T47D (cell line): ENCODE measurements around the gene IRF2.
A peak's percentile ranks its signal among the peaks of the same experiment; 100 is the strongest.
"Not testable (repeated sequence)": the region's sequence is repeated elsewhere in the genome, so short reads cannot be mapped to it uniquely, and the experiment has no call there.

Source experiments
- DNase-seq, 2 experiments: peaks; one replicate each; pipeline versions ENCODE4 v3.0.0 to v3.0.0-alpha.2; 2011 to 2012; ENCODE audit warnings: low read depth in 1 of 2, low spot score in 1 of 2
- JUND ChIP-seq: IDR thresholded peaks from 2 replicates; pipeline ENCODE4 v1.6.1; 2012; ENCODE audit warnings: low read depth
- in situ Hi-C: cut with HindIII; loops from 2 replicates; pipeline ENCODE4 v1.10.0; 2016; ENCODE audit warnings: low sequenced_read_pairs, low pct_unique_long_range_greater_than_20kb

Gene IRF2

DNA sequence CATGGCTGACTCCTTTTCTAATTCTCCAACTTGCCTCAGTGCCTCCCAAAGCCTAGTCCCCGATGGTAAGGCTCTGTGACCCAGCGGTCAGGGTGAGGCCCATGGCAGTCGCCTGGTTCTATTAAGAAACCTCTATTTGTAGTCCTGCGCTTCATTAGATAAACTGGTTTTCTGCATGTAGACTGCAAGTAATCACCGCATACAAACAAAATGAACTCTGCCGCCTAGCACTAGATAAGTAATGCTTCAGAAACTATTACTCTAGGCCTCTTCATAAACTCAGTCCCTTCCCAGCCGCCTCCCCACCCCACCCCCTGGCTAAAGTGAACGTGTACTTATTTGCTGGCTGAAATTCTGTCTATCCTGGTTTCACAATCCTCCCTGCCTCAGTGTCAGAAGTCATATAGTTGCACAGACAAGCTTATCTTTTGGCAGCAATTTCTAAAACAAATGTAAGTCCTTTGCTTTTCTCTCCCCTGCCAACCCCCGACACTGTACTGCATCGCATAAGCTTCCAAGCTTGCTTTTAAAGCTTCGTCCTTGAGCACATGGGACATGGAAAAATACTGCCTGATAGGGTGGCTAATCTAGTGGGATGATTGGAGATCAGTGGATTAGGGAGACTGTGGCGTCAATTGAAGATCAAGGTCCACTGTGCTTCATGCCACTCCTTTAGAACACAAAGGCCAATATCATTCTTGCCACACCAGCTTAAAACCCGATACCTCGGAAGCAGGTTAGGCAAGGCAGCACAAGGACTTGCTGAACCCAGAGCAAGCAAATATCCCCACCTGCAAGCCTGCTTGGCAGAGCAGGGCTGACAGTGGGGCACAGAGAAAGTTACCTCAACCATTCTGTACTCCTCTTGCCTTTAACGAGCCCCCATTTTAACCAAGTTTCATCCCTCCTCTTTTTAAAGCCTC is 125.8 kb downstream of the IRF2 start:
- no peak for DNase-seq
- no peak for TF ChIP-seq JUND
- in situ Hi-C loops = no loop called here

GRCh38 chr4:184347251-184348239 is 126.8 kb downstream of the IRF2 start:
- TF ChIP-seq JUND = no peak
- peak in 1 of 2 experiments; percentile 81 for DNase-seq
- in situ Hi-C loops = no loop called here

DNA sequence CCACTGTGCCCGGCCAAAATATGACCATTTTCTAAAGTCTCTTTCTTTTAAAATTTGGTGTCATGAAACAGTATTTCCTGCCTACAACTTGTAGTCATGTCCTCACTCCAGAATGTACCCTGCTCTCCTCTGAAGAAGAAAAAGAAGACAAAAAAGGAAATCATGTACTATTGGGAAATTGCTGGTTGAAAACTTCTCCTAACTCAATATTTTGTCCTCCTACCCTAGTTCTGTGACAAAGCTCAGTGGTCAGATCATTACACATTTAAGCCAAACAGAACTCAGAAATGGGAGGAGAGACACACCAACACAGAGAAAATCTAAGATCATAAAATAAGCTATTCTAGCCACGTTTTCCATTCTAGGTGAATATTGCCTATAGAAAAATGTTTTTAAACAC is 127.7 kb downstream of the IRF2 start:
- no peak for TF ChIP-seq JUND
- in situ Hi-C loops = no loop called here

DNA sequence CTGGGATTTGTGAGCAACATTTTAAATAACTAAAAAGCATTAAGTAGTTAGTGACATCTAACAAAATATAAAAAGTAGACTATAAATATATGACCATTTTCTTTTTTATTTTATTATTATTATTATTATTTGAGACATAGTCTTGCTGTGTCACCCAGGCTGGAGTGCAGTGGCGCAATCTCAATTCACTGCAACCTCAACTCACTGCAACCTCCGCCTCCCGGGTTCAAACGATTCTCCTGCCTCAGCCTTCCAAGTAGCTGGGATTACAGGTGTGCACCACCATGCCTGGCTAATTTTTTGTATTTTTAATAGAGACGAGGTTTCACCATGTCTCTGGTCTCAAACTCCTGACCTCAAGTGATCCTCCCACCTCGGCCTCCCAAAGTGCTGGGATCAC is 128.1 kb downstream of the IRF2 start:
- in situ Hi-C loops, DNase-seq: not testable (repeated sequence)

More for the DNA sequence above, 127.7 kb downstream of the IRF2 start:
- DNase-seq = no peak

DNA sequence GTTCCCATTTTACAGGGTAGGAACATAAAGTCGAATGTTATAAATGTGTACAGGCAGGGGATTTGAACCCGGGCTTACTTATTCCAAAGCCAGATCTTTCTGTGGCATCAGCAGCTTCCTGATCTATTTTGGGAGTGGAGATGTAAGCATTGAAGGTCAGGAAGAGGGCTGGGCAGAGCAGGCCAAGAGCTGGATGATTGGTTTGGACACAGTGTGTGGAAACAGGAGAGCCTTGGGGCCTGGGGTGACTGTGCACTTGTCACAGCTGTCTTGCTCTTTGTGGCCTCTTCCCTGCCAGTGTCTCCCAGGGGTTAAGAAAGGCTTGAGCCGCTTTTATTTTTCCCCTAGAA is 128.8 kb downstream of the IRF2 start:
- no peak for DNase-seq
- in situ Hi-C loops = no loop called here
- no peak for TF ChIP-seq JUND

DNA sequence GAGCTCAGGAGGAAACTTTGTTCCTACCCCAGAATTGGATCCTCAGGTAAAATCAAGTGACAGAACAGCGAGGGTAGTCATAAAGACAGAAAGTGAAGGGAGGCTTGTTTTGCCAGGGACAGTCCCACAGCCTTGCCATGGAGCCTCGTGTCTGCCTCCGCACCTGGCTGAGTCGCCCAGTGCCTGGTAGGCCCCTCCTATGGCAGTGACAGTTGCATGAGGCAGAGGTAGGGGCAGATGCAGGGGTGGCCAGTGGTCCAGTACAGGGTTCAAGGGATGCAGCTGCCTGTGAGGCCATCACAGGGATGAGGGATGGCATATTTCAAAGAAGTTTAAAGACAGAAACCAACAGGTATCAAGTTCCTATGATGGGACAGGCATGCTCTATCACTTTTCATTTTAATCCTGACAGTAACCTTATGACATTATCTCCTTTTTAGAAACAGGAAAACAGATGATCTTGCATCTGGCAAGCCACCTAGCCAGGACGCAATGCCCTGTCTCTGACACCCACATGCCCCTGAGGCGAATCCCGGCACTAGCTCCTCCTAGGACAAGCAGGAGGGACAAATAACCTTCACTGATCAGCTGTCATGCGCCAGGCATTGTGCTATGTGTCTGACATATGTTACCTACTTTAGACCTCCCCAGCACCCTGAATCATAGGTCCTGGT is 129.3 kb downstream of the IRF2 start:
- no peak for TF ChIP-seq JUND
- in situ Hi-C loops = no loop called here
- DNase-seq = peak in 1 of 2 experiments; percentile 23

DNA sequence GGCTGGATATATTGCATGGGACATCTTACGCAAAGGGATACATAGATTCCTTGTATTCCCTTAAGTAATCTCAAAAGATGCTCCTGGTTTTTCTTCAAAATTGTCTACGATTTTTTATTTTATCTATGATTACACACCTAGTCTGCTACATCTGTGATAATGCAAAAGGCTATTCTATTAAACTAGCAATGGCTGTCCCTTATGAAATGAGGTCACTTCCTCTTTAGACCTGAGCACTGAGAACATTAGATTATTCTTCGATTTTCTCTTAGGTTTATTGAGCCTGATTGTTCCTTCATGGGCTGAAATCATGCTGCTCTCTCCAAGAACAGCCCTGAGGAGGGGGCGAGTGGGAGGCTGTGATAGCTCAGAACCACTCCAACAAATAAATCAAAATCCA is 129.9 kb downstream of the IRF2 start:
- in situ Hi-C loops = no loop called here
- no peak for TF ChIP-seq JUND
- DNase-seq = no peak

GRCh38 chr4:184343502-184344177 is 130.7 kb downstream of the IRF2 start:
- peak; percentile 51 to 77 for DNase-seq
- in situ Hi-C loops = no loop called here
- TF ChIP-seq JUND = no peak

- in situ Hi-C loops, DNase-seq: not testable (repeated sequence)
Observed at GRCh38 chr4:184342857-184343237, 131.5 kb downstream of the IRF2 start.

DNA sequence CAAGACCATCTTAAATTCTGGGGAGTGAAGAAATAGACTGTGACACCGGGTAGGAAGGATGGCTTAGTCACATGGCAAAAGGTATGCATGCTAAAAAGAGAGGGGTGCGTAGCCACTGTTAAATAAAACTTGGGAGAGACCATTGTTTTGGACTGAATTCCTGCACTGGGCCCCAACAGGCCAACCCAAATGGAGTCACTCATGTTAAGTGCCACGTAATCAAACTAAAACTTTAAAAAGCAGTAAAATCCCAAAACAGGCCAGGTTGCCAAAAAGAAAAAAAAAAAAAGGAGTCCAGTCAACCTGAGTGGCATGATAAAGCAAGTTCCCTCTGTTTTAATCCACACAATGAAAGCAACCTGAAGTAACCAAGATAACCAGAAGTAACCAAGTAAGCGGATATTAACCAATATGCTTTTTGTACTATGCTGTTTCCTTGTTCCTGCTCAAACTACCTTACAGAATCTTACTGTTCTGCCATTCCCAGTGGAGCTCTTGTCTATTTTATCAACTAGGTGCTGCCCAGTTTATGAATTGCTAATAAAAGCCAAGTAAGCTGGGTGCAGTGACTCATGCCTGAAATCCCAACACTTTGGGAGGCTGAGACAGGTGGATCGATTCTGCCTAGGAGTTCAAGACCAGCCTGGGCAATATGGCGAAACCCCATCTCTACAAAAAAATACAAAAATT is 132.0 kb downstream of the IRF2 start:
- DNase-seq = no peak
- no peak for TF ChIP-seq JUND
- in situ Hi-C loops = no loop called here

DNA sequence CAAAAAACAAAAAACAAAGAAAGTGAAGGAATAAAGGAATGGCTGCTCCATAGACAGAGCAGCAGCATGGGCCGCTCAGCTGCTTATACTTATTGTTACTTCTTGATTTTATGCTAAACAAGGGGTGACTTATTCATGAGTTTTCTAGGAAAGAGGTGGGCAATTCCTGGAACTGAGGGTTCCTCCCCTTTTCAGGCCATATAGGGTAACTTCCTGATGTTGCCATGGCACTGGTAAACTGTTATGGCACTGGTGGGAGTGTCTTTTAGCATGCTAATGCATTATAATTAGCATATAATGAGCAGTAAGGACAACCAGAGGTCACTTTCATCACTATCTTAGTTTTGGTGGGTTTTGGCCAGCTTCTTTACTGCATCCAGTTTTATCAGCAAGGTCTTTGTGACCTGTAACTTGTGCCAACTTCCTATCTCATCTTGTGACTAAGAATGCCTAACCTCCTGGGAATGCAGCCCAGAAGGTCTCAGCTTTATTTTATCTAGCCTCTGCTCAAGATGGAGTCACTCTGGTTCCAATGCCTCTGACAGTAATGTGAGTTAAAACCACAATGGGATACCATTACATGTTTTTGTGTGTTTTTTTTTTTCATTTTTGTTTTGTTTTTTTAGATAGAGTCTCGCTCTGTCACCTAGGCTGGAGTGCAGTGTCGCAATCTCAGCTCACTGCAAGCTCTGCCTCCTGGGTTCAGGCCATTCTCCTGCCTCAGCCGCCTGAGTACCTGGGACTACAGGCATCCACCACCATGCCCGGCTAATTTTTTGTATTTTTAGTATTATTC is 134.8 kb downstream of the IRF2 start:
- in situ Hi-C loops, DNase-seq: not testable (repeated sequence)
